Lower leg skin (tissue), 3 donors: ENCODE data around the gene MOXD1.

Experiments
- CTCF ChIP-seq, 3 donors: fragments of 450-650 bp; IDR thresholded peaks; one replicate each; pipeline ENCODE4 v1.5.1; 2016; ENCODE audit warnings: antibody characterized with exemption in 3 of 3, mild to moderate bottlenecking in 3 of 3, moderate library complexity in 2 of 3
- POLR2A ChIP-seq, 2 donors: fragments of 450-650 bp; IDR thresholded peaks; one replicate each; pipeline ENCODE4 v1.6.1; 2016 to 2017; ENCODE audit warnings: antibody characterized with exemption in 2 of 2, mild to moderate bottlenecking in 1 of 2, moderate library complexity in 1 of 2

- TF ChIP-seq CTCF (IDR thresholded peaks at IDR 0.05) (no peak), POLR2A (IDR thresholded peaks at IDR 0.05) (no peak)
These were observed 78.9 kb downstream of the MOXD1 start for GRCh38 chr6:132322398-132322797.
